NCI-H128 (cell line): ENCODE data around the gene GUCA1A.

Experiments
- DNase-seq: peaks from one replicate; lab custom pipeline; 2025; ENCODE audit not compliant: unreplicated experiment; lab: John Stamatoyannopoulos, UW

Gene GUCA1A

GRCh38 chr6:42173101-42173500 is at the start of gene GUCA1A:
Gene GUCA1A (plus strand): TSS chr6:42173364. CDS start chr6:42173614, 250 bp downstream.
- DNase-seq, result no peak

- no peak for DNase-seq
Observed at GRCh38 chr6:42123379-42124103, 49.6 kb upstream of the GUCA1A start.

- DNase-seq, result no peak
Observed at GRCh38 chr6:42124223-42124836, 48.8 kb upstream of the GUCA1A start.

GRCh38 chr6:42125231-42125630 is 47.9 kb upstream of the GUCA1A start:
- no peak for DNase-seq

- DNase-seq, result no peak
Observed at GRCh38 chr6:42125663-42126062, 47.5 kb upstream of the GUCA1A start.

GRCh38 chr6:42128460-42129359 is 44.5 kb upstream of the GUCA1A start:
- DNase-seq, result no peak

GRCh38 chr6:42129360-42129676 is 43.8 kb upstream of the GUCA1A start:
- DNase-seq, result no peak

- no peak for DNase-seq
Observed at GRCh38 chr6:42131531-42131930, 41.6 kb upstream of the GUCA1A start.

GRCh38 chr6:42133926-42134325 is 39.2 kb upstream of the GUCA1A start:
- DNase-seq, result no peak

GRCh38 chr6:42135161-42135560 is 38.0 kb upstream of the GUCA1A start:
- DNase-seq, result no peak

- DNase-seq, result no peak
Observed at GRCh38 chr6:42135722-42136121, 37.4 kb upstream of the GUCA1A start.

GRCh38 chr6:42136508-42137193 is 36.5 kb upstream of the GUCA1A start:
- no peak for DNase-seq

GRCh38 chr6:42137194-42137753 is 35.9 kb upstream of the GUCA1A start:
- no peak for DNase-seq

- no peak for DNase-seq
Observed at GRCh38 chr6:42138190-42138589, 35.0 kb upstream of the GUCA1A start.

GRCh38 chr6:42138630-42139619 is 34.2 kb upstream of the GUCA1A start:
- DNase-seq, result no peak

GRCh38 chr6:42140032-42140431 is 33.1 kb upstream of the GUCA1A start:
- no peak for DNase-seq

GRCh38 chr6:42140756-42141602 is 32.2 kb upstream of the GUCA1A start:
- no peak for DNase-seq

- no peak for DNase-seq
Observed at GRCh38 chr6:42141603-42142117, 31.5 kb upstream of the GUCA1A start.
